Mucosa of stomach (tissue), 1 donor: ENCODE results near the gene LAGE3.

ENCODE experiments used
- H3K27me3 ChIP-seq: one replicate; pipeline ENCODE4 v1.7.0; 2013; ENCODE audit warnings: mild to moderate bottlenecking, low read length; ENCODE audit not compliant: control insufficient read depth, insufficient read depth
- H3K36me3 ChIP-seq: one replicate; pipeline ENCODE4 v1.7.0; 2013; ENCODE audit warnings: low read length; ENCODE audit not compliant: control insufficient read depth, insufficient read depth
- H3K4me1 ChIP-seq: one replicate; pipeline ENCODE4 v1.7.0; 2013; ENCODE audit warnings: mild to moderate bottlenecking, low read length; ENCODE audit not compliant: control insufficient read depth, insufficient read depth
- H3K4me3 ChIP-seq: one replicate; pipeline ENCODE4 v1.7.0; 2013; ENCODE audit warnings: low read length
- H3K9ac ChIP-seq: one replicate; pipeline ENCODE4 v1.7.0; 2013; ENCODE audit warnings: mild to moderate bottlenecking, low read length, moderate library complexity
- H3K9me3 ChIP-seq: one replicate; pipeline ENCODE4 v1.7.0; 2013; ENCODE audit warnings: mild to moderate bottlenecking, low read length, moderate library complexity; ENCODE audit not compliant: control insufficient read depth
- donor health status: Pancreatic carcinoma.

Gene LAGE3

GRCh38 chrX:154469880-154470279 lies 9.2 kb downstream of the LAGE3 start:
- Histone ChIP-seq H3K36me3 (no peaks in the 10 kb centered on the region), H3K4me3 (no peak overlapping the region), H3K27me3 (no peaks in the 10 kb centered on the region), H3K4me1 (peaks cover 5% of the 10 kb centered on the region), H3K9ac (no peak overlapping the region), H3K9me3 (no peaks in the 10 kb centered on the region)

- H3K9me3 ChIP-seq = no peaks in the 10 kb centered on the region
- no peak overlapping the region for H3K9ac ChIP-seq
- no peaks in the 10 kb centered on the region for H3K27me3 ChIP-seq
- peaks cover 5% of the 10 kb centered on the region for H3K4me1 ChIP-seq
- no peaks in the 10 kb centered on the region for H3K36me3 ChIP-seq
- H3K4me3 ChIP-seq = no peak overlapping the region
Measured at GRCh38 chrX:154469114-154469513, 10.0 kb downstream of the LAGE3 start.

- H3K9ac ChIP-seq = no peak overlapping the region
- H3K9me3 ChIP-seq = no peaks in the 10 kb centered on the region
- no peaks in the 10 kb centered on the region for H3K36me3 ChIP-seq
- no peak overlapping the region for H3K4me3 ChIP-seq
- H3K27me3 ChIP-seq = no peaks in the 10 kb centered on the region
- H3K4me1 ChIP-seq = peaks cover 5% of the 10 kb centered on the region
Measured at GRCh38 chrX:154468217-154468616, 10.9 kb downstream of the LAGE3 start.

- no peaks in the 10 kb centered on the region for H3K9me3 ChIP-seq
- H3K4me3 ChIP-seq = no peak overlapping the region
- no peak overlapping the region for H3K9ac ChIP-seq
- no peaks in the 10 kb centered on the region for H3K27me3 ChIP-seq
- peaks cover 2% of the 10 kb centered on the region for H3K4me1 ChIP-seq
- no peaks in the 10 kb centered on the region for H3K36me3 ChIP-seq
Measured at GRCh38 chrX:154467556-154467955, 11.5 kb downstream of the LAGE3 start.

- Histone ChIP-seq H3K36me3 (no peaks in the 10 kb centered on the region), H3K9me3 (no peaks in the 10 kb centered on the region)
Measured at GRCh38 chrX:154466907-154467306, 12.2 kb downstream of the LAGE3 start.

GRCh38 chrX:154466036-154466435 lies 13.0 kb downstream of the LAGE3 start:
- Histone ChIP-seq H3K9me3 (no peaks in the 10 kb centered on the region), H3K36me3 (no peaks in the 10 kb centered on the region), H3K27me3 (no peaks in the 10 kb centered on the region), H3K9ac (no peak overlapping the region), H3K4me3 (no peak overlapping the region), H3K4me1 (no peaks in the 10 kb centered on the region)

More at GRCh38 chrX:154466907-154467306, 12.2 kb downstream of the LAGE3 start:
- no peaks in the 10 kb centered on the region for H3K27me3 ChIP-seq
- H3K9ac ChIP-seq = no peak overlapping the region
- H3K4me1 ChIP-seq = no peaks in the 10 kb centered on the region
- no peak overlapping the region for H3K4me3 ChIP-seq

GRCh38 chrX:154465601-154466000 lies 13.5 kb downstream of the LAGE3 start:
- Histone ChIP-seq H3K4me1 (no peaks in the 10 kb centered on the region), H3K4me3 (no peak overlapping the region), H3K36me3 (no peaks in the 10 kb centered on the region), H3K9ac (no peak overlapping the region), H3K27me3 (no peaks in the 10 kb centered on the region), H3K9me3 (no peaks in the 10 kb centered on the region)

GRCh38 chrX:154464806-154465365 lies 14.2 kb downstream of the LAGE3 start:
- Histone ChIP-seq H3K36me3 (no peaks in the 10 kb centered on the region), H3K9ac (no peak overlapping the region), H3K4me3 (no peak overlapping the region), H3K27me3 (no peaks in the 10 kb centered on the region), H3K9me3 (no peaks in the 10 kb centered on the region), H3K4me1 (peaks cover under 1% of the 10 kb centered on the region)

GRCh38 chrX:154463611-154464220 lies 15.4 kb downstream of the LAGE3 start:
- no peak overlapping the region for H3K9ac ChIP-seq
- no peaks in the 10 kb centered on the region for H3K36me3 ChIP-seq
- no peaks in the 10 kb centered on the region for H3K27me3 ChIP-seq
- H3K4me3 ChIP-seq = no peak overlapping the region
- no peaks in the 10 kb centered on the region for H3K9me3 ChIP-seq
- peaks cover 4% of the 10 kb centered on the region for H3K4me1 ChIP-seq

- peaks cover 4% of the 10 kb centered on the region for H3K4me1 ChIP-seq
- H3K9ac ChIP-seq = no peak overlapping the region
- no peaks in the 10 kb centered on the region for H3K36me3 ChIP-seq
- no peaks in the 10 kb centered on the region for H3K27me3 ChIP-seq
- no peaks in the 10 kb centered on the region for H3K9me3 ChIP-seq
- no peak overlapping the region for H3K4me3 ChIP-seq
Measured at GRCh38 chrX:154462396-154462795, 16.7 kb downstream of the LAGE3 start.

GRCh38 chrX:154460326-154460725 lies 18.8 kb downstream of the LAGE3 start:
- H3K36me3 ChIP-seq = no peaks in the 10 kb centered on the region
- no peaks in the 10 kb centered on the region for H3K9me3 ChIP-seq
- peaks cover 4% of the 10 kb centered on the region for H3K4me1 ChIP-seq
- no peaks in the 10 kb centered on the region for H3K27me3 ChIP-seq
- no peak overlapping the region for H3K9ac ChIP-seq
- no peak overlapping the region for H3K4me3 ChIP-seq

GRCh38 chrX:154459832-154460231 lies 19.2 kb downstream of the LAGE3 start:
- H3K4me3 ChIP-seq = no peak overlapping the region
- no peak overlapping the region for H3K9ac ChIP-seq

More at GRCh38 chrX:154459832-154460231, 19.2 kb downstream of the LAGE3 start:
- Histone ChIP-seq H3K36me3 (no peaks in the 10 kb centered on the region), H3K27me3 (no peaks in the 10 kb centered on the region), H3K9me3 (no peaks in the 10 kb centered on the region), H3K4me1 (peaks cover 4% of the 10 kb centered on the region)
